NT2/D1 (cell line): ENCODE measurements around the gene ACTMAP.

Experiments used
- SUZ12 ChIP-seq: IDR thresholded peaks from 2 replicates; pipeline ENCODE4 v1.6.1; 2011; ENCODE audit not compliant: insufficient read length, insufficient read depth; ENCODE audit errors: extremely low read depth
- YY1 ChIP-seq: IDR thresholded peaks from 2 replicates; pipeline ENCODE4 v1.6.1; 2011; ENCODE audit not compliant: insufficient read length, insufficient read depth
- ZNF274 ChIP-seq: IDR thresholded peaks from 2 replicates; pipeline ENCODE4 v1.6.1; 2011; ENCODE audit warnings: mild to moderate bottlenecking, low read depth, low read length

DNA sequence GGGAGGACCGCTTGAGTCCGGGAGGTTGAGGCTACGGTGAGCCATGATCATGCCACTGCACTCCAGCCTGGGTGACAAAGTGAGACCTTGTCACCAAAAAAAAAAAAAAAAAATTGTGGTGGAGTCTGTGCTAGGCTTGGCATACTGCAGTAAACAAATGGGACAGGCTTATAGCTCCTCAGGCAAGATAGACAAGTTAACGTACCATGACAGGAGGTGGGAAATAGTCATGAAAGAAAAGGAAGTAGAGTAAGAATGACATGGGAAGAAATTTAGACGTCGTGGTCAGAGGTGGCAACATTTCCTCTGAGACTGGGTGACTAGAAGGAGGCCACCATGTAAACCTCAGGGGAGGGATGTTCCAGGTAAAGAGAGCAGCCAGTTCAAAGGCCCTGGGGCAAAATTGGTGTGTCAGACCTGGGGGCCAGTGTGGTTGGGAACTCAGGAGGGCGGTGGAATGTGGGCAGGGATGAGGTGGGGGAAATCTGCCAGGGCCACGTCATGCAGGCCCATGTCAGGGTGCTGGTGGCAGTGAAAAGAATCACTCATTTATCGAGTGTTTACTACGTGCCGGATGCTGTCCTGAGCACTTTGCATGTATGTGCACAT is 6.3 kb upstream of the ACTMAP start:
- no peak for TF ChIP-seq YY1
- no peak for TF ChIP-seq SUZ12
- no peak for TF ChIP-seq ZNF274
